NCI-H187 (cell line): Measurements from ENCODE around the gene ZNF776.
"Not testable (repeated sequence)": the region's sequence is repeated elsewhere in the genome, so short reads cannot be mapped to it uniquely, and the experiment has no call there.

Experiments
- DNase-seq, 2 experiments: peaks; one replicate each; lab custom pipeline; 2025; lab: John Stamatoyannopoulos, UW

Gene ZNF776

DNA sequence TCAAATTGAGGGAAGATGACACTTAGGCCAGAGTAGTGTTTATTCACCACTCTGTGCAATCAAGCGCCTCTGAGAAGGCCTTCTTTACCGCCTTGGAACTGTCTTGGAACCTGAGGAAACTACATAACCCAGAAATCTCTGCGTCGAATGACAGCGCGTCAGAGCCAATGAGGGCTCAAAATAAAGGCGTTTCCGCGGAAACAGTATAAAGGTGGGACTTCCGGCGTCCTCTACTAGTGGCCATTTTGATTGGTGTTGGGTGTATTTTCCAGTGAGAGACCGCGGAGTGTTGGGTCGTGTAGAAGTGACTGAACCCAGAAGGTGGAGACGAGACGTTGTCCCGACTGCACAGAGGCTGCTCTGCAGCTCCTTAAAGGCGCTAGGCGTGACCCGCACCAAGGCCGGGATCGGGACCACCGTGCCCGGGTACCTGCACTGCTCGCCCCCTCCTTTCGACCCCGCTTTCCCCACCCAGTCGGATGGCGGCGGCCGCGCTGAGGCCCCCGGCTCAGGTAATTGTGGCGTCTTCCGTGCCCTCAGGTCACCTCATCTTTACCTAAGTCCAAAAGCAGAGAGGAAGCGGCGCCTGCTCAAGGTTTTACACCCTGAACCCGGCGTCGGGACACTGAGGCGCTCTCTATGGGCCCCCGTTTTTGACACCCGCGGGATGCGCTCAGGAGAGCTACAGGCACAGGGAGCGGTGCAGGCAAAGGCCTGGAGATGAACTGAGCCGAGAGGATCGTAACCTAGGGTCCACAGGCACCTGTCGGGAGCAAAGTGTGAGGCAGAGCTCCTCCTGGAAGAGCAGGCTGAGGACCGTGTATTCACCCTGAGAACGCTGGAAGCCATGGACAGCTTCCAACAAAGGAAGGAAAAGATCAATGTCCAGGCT lies at the start of gene ZNF776:
TSS of gene ZNF776 (plus strand) at position 236 of the 892 bp plus-strand sequence. CDS start at position 480, 244 bp downstream.
- peak; percentile 75 to 81 for DNase-seq

- no peak for DNase-seq
These were observed 45.0 kb upstream of the ZNF776 start for GRCh38 chr19:57701625-57702024.

DNA sequence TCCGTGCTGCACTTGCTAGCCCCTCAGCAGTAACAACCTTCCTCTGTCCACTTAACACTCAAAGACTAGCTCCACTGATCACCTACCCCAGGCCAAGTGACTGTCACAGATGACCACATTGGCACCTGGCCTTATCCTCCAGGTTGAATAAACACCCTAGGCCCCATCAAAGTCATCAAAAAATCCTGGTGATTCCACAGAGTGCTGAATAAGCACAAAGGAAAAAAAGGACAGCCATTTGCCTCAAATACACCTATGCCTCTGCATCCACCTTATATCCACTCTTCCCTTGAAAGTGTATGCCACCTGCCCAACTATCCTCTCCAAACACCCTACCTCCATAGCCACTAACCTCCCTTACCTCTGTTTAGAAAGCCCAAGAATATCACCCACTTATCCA lies 40.3 kb upstream of the ZNF776 start:
- no peak for DNase-seq

DNA sequence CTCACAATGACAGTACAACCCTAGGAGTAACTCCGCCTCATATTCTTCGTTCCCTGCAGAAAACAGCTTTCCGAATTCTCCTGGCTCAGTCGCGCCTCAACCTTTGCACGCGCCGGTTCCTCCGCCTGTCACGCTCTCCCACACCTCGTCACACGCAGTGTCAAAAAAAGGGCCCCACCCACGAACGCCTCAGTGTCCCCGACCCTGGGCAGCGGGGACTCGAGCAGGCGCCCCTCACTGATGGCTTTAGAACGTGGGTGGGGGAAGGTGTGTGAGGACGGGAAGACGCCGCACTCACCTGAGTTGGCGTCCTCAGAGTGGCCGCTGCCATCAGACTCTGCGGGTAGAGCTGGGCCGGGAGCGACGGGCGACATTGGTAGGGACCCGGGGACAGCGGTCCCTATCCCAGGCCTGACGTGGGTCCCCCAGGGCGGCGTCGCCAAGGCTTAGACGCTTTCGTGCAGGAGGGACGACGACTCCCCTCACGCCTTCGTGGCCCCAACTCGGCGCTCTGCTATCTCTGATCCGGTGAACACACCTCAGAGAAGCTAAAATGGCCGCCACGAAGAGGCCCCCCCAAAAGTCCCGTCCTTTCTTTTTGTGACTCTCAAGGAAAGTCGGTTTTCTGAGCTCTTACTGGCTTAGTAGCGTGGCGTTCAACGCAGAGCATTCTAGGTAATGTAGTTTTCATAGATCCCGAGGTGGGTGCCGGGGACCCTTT lies 37.8 kb upstream of the ZNF776 start, which contains the start of gene ZNF154:
TSS of gene ZNF154 (minus strand) at position 564 of the 721 bp plus-strand sequence. CDS start at position 331, 233 bp downstream.
- no peak for DNase-seq

DNA sequence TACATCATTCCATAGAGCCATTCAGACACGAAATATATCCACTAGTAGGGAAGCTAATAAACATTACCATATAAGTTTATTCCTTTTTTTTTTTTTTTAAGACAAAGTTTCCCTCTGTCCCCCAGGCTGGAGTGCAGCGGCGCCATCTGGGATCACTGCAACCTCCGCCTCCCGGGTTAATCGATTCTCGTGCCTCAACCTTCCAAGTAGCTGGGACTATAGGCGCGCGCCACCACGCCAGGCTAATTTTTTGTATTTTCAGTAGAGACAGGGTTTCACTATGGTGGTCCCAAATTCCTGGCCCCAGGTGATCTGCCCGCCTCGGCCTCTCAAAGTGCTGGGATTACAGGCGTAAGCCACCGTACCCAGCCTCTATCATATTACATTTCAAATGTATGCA lies 37.0 kb upstream of the ZNF776 start:
- DNase-seq, result no peak

GRCh38 chr19:57712222-57712621 lies 34.4 kb upstream of the ZNF776 start:
- no peak for DNase-seq

- DNase-seq, result no peak
These were observed 27.2 kb upstream of the ZNF776 start for GRCh38 chr19:57719424-57719823.

DNA sequence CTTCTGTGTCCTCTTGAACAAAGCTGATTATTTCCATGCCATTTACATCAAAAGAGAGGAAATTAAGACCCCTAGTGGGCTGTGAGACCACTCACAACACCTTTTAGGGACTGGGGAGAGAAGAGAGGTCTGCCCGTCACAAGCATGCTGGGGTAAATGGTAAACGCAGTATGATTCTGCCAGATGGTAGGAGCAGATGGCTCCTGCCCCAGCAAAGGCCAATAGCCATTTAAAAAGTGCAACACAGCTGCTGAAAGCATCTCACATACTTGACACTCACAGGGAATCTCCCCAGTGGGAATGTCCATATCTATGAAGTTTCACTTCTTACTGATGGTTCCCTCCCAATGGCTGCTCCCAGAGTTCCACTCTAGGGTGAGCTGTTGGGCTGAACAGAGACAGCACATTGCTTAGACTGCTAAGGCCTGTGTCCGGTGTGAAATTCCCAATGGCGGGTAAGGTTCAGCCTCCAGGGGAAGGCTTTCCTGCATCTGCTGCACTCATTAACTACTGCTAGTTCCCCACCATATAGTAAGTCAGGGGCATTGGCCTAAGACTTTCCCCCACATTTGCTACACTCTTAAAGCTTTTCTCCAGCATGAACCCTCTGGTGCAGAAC lies 26.6 kb upstream of the ZNF776 start:
- no peak for DNase-seq

- no peak for DNase-seq
These were observed 25.7 kb upstream of the ZNF776 start for GRCh38 chr19:57720878-57721277.

GRCh38 chr19:57738320-57738719 lies 8.3 kb upstream of the ZNF776 start:
- DNase-seq, result not testable (repeated sequence)

- not testable (repeated sequence) for DNase-seq
These were observed 7.8 kb upstream of the ZNF776 start for GRCh38 chr19:57738770-57739169.

GRCh38 chr19:57747472-57747807 lies 825 bp downstream of the ZNF776 start:
- DNase-seq, result no peak

DNA sequence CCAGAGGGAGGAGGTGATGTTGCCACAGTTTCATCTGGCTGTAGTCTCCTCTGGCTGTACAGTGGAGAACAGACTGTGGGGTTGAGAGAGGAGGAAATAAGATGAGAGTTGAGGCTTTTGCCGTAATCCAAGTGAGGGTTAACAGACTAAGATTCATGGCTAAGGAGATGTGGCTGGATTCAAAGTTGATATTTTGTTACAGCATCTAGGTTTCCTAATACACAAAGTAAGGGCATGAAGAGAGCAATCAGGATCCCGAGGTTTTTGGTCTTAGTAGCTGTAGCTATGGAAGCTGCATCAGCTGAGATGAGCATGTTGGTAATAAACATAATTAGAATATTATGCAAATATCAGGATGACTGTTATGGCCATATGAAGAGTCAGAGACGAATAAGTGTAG lies 1.4 kb downstream of the ZNF776 start:
- no peak for DNase-seq

DNA sequence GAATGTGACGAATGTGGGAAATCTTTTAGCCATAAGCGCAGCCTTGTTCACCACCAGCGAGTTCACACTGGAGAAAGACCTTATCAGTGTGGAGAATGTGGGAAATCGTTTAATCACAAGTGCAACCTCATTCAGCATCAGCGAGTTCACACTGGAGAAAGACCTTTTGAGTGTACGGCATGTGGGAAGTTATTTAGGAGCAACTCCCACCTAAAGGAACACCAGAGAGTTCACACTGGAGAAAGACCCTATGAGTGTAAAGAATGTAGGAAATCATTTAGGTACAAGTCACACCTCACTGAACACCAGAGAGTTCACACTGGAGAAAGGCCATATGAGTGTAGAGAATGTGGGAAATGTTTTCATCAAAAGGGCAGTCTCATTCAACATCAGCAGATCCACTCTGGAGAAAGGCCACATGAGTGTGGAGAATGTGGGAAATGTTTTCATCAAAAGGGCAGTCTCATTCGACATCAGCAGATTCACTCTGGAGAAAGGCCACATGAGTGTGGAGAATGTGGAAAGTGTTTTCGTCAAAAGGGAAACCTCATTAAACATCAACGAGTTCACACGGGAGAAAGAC lies 7.6 kb downstream of the ZNF776 start:
- DNase-seq, result no peak

DNA sequence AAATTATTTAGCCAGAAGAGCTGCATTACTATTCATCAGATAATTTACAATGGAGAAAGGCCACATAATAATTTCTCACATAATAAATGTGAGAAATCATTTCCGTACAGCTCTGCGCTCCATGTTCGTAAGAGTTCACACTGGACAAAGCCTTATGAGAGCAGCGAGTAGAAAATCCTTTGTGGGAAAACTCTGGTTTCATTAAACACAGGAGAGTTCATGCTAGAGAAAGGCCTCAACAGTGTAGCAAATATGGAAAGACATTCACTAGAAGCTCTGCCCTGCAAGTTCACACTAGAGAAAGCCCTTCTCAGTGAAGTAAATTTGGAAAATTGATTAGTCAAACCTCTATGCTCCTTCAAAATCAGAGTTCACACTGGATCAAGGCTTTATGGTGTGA lies 8.4 kb downstream of the ZNF776 start:
- no peak for DNase-seq

DNA sequence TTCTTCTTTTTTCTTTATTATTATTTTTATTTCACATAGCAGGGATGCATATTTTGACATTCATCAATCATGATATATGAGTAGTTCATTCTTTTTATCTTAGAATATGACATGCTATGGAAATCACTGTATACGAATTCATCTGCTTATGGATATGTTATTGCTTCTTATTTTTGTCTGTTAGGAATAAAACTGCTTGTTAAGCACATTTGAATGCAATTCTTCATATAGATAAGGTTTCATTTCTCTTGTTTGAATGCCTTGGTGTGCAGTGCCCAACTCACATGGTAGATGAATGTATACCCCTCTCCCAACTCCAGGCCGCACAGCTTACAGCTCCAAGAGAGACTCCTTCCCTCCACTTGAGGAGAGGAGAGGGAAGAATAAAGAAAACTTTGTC lies 11.3 kb downstream of the ZNF776 start:
- DNase-seq, result no peak

DNA sequence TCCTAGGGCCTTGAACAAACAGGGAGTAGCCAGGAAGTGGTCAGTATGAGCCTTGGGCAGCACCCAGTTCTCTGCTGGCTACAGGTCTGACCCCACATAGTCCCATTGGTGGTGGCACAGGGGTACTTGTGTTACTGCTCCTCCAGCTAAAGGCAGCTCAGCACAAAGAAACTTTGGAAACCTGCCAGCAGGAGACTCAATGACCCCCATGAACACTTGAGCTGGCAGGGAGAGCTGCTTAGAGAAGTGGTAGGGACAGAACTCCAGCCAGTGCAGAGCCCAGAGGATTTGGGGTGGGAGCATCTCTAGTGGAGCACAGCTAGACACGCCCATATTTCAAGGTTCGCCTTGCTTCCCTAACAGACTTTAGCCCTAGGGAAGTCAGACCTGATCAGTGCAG lies 12.5 kb downstream of the ZNF776 start:
- DNase-seq, result no peak

DNA sequence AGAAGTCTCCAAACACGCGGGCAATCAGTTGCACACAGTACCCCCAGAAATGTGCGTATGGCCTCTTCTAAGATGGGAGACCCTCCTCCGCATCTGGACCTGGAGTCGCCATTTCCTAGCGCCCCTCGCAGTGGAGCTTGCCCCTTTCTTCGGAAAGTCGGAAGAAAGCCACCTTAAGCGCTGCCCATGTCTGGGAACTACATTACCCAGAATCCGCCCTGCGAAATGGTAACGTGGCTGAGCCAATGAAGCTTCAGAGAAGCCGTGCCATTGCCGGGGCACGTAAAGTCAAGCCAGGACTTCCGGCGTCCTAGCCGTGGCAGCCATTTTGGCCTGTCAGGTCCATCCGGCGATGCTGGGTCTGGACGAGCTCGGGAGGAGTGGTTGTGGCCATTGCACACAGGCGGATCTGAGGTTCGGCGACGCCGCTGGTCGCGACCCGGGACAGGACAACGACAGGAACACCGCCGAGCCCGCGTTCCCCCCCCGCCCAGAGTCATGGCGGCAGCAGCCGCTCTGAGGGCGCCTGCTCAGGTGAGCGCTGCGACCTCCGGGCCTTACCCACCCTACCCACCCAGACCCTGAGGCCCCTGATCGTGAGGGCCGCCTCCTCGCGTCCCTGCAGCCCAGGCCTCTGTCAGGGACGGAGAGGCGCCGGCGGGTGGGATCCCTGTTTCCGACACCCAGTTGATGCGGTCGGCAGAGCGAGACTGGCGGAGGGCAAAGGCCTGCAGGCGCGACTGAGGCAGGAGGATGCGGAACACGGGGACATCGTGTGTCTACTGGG lies 22.9 kb downstream of the ZNF776 start, which contains the start of gene ZNF586:
TSS of gene ZNF586 (plus strand) at position 332 of the 787 bp plus-strand sequence. CDS start at position 499, 167 bp downstream.
- DNase-seq, result peak; percentile 68 to 84

GRCh38 chr19:57771417-57771816 lies 24.8 kb downstream of the ZNF776 start:
- no peak for DNase-seq

GRCh38 chr19:57773488-57773887 lies 26.9 kb downstream of the ZNF776 start:
- DNase-seq, result no peak

DNA sequence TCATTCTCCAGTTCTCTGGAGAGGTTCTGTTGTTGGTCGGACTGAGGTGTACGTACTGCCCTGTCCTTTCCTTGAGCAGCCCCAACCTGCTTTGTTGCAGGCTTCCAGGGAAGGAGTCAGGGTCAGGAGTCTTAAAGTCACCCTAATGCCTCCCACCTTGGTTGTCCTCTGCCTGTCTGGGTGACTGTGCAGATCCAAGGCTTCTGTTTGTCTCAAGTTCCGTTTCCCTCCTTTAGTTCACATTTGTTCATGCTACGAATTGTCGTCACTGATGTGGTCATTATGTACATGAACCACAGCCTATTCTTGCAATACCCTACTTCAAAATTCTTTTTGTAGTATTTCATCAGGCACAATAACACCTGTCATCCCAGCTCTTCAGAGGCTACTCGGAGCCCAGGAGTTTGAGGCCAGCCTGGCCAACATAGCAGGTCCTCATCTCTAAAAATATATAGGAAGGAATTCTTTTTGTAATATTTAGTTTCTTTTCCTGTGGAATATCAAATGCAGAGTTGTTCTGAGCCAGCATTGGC lies 30.2 kb downstream of the ZNF776 start:
- no peak for DNase-seq
